ENCODE measurements around the gene RCBTB1. TPM values are rescaled to one million over a fixed set of nuclear protein-coding genes. Genes with fewer than 3 reads are reported as not detected.

RCBTB1 gene
- total RNA-seq, 1 donor from 2014 or later = 20.6 TPM

- H3K36me3 Mint-ChIP-seq (ENCODE audit: low read depth) = peaks cover 20% of the 10 kb centered on the region
- TF ChIP-seq CTCF (IDR thresholded peaks at IDR 0.05) = no peak
- H3K27me3 Mint-ChIP-seq (ENCODE audit: low read depth) = no peaks in the 10 kb centered on the region
- H3K4me1 Mint-ChIP-seq (ENCODE audit: low read depth) = no peaks in the 10 kb centered on the region
- no peak overlapping the region for H3K27ac Mint-ChIP-seq (ENCODE audit: unreplicated experiment)
- no peak for DNase-seq (ENCODE audit: low spot score)
- H3K9me3 Mint-ChIP-seq (ENCODE audit: low read depth) = no peaks in the 10 kb centered on the region
- no peak overlapping the region for H3K4me3 Mint-ChIP-seq (ENCODE audit: unreplicated experiment)
Measured at GRCh38 chr13:49543656-49544055, 41.7 kb downstream of the RCBTB1 start.

- H3K36me3 Mint-ChIP-seq (ENCODE audit: low read depth) = peaks cover 30% of the 10 kb centered on the region
- no peak for TF ChIP-seq CTCF (IDR thresholded peaks at IDR 0.05)
- H3K27ac Mint-ChIP-seq (ENCODE audit: unreplicated experiment) = no peak overlapping the region
- no peaks in the 10 kb centered on the region for H3K4me1 Mint-ChIP-seq (ENCODE audit: low read depth)
- H3K4me3 Mint-ChIP-seq (ENCODE audit: unreplicated experiment) = no peak overlapping the region
- no peak for DNase-seq (ENCODE audit: low spot score)
- H3K9me3 Mint-ChIP-seq (ENCODE audit: low read depth) = no peaks in the 10 kb centered on the region
- no peaks in the 10 kb centered on the region for H3K27me3 Mint-ChIP-seq (ENCODE audit: low read depth)
Measured at GRCh38 chr13:49540552-49540951, 44.8 kb downstream of the RCBTB1 start.

GRCh38 chr13:49539746-49540145, 45.6 kb downstream of the RCBTB1 start:
- Mint-ChIP-seq H3K4me1 (ENCODE audit: low read depth) (no peaks in the 10 kb centered on the region), H3K36me3 (ENCODE audit: low read depth) (peaks cover 31% of the 10 kb centered on the region), H3K27me3 (ENCODE audit: low read depth) (no peaks in the 10 kb centered on the region), H3K4me3 (ENCODE audit: unreplicated experiment) (no peak overlapping the region), H3K27ac (ENCODE audit: unreplicated experiment) (no peak overlapping the region), H3K9me3 (ENCODE audit: low read depth) (no peaks in the 10 kb centered on the region)
- no peak for TF ChIP-seq CTCF (IDR thresholded peaks at IDR 0.05)
- DNase-seq (ENCODE audit: low spot score) = no peak

GRCh38 chr13:49539313-49539712, 46.0 kb downstream of the RCBTB1 start:
- Mint-ChIP-seq H3K27me3 (ENCODE audit: low read depth) (no peaks in the 10 kb centered on the region), H3K36me3 (ENCODE audit: low read depth) (peaks cover 30% of the 10 kb centered on the region), H3K4me3 (ENCODE audit: unreplicated experiment) (no peak overlapping the region), H3K4me1 (ENCODE audit: low read depth) (no peaks in the 10 kb centered on the region), H3K27ac (ENCODE audit: unreplicated experiment) (no peak overlapping the region), H3K9me3 (ENCODE audit: low read depth) (no peaks in the 10 kb centered on the region)
- no peak for DNase-seq (ENCODE audit: low spot score)
- TF ChIP-seq CTCF (IDR thresholded peaks at IDR 0.05) = no peak

GRCh38 chr13:49538404-49538803, 47.0 kb downstream of the RCBTB1 start:
- Mint-ChIP-seq H3K27me3 (ENCODE audit: low read depth) (no peaks in the 10 kb centered on the region), H3K4me3 (ENCODE audit: unreplicated experiment) (no peak overlapping the region), H3K4me1 (ENCODE audit: low read depth) (no peaks in the 10 kb centered on the region), H3K9me3 (ENCODE audit: low read depth) (no peaks in the 10 kb centered on the region), H3K27ac (ENCODE audit: unreplicated experiment) (no peak overlapping the region), H3K36me3 (ENCODE audit: low read depth) (peaks cover 36% of the 10 kb centered on the region)
- DNase-seq (ENCODE audit: low spot score) = no peak
- TF ChIP-seq CTCF (IDR thresholded peaks at IDR 0.05) = no peak
